Heart right ventricle (tissue), 16 donors: ENCODE data around the gene NAA50. TPM values are rescaled to one million over a fixed set of nuclear protein-coding genes. Genes with fewer than 3 reads are reported as not detected.
A peak's percentile ranks its signal among the peaks of the same experiment; 100 is the strongest.

Source experiments
- ATAC-seq, 8 donors: fragments of 200-7000 bp; cut with Tn5 transposase; one replicate each; pipeline ENCODE4 v1.9.1; 2020; ENCODE audit warnings: mild to moderate bottlenecking in 8 of 8, moderate library complexity in 8 of 8, moderate number of reproducible peaks in 1 of 8
- DNase-seq, 2 donors: peaks; one replicate each; pipeline ENCODE4 v3.0.0-alpha.2; 2020
- H3K27ac ChIP-seq, 10 donors: fragments of 200-600 bp; sonication (generic) in 2 of 10; one replicate each; pipeline versions ENCODE4 v1.5.0 to v1.8.0; 2020 to 2022; ENCODE audit warnings: mild to moderate bottlenecking in 3 of 10
- H3K27me3 ChIP-seq, 7 donors: fragments of 200-600 bp; one replicate each; pipeline ENCODE4 v1.8.0; 2021 to 2022; ENCODE audit warnings: mild to moderate bottlenecking in 2 of 7
- H3K36me3 ChIP-seq, 9 donors: fragments of 200-600 bp; sonication (generic) in 1 of 9; one replicate each; pipeline versions ENCODE4 v1.5.0 to v1.8.0; 2020 to 2022; ENCODE audit warnings: mild to moderate bottlenecking in 2 of 9
- H3K4me1 ChIP-seq, 9 donors: fragments of 200-600 bp; sonication (generic) in 1 of 9; one replicate each; pipeline versions ENCODE4 v1.5.0 to v1.8.0; 2020 to 2022; ENCODE audit warnings: mild to moderate bottlenecking in 4 of 9
- H3K4me3 ChIP-seq, 10 donors: fragments of 200-600 bp; sonication (generic) in 2 of 10; one replicate each; pipeline versions ENCODE4 v1.5.0 to v1.8.0; 2020 to 2022; ENCODE audit warnings: mild to moderate bottlenecking in 7 of 10, moderate library complexity in 2 of 10
- H3K9me3 ChIP-seq, 11 donors: fragments of 200-600 bp in 10 of 11; sonication (generic) in 2 of 11; one replicate each; pipeline versions ENCODE4 v1.5.0 to v1.8.0; 2013 to 2022; ENCODE audit warnings: mild to moderate bottlenecking in 2 of 11, control low read depth in 1 of 11, moderate library complexity in 1 of 11
- WGBS, 2 donors: extraction: QIAGEN DNeasy Blood & Tissue Kit; methylation state at CpG; one replicate each; pipeline ENCODE4 v1.1.7; 2013; ENCODE audit warnings: inconsistent platforms in 1 of 2; 5-methylcytosine and 5-hydroxymethylcytosine counted together
- intact Hi-C, 10 donors: fragments of 100-400 bp; cut with DNase I; formaldehyde crosslinking; loops; one replicate each; pipeline versions ENCODE4 v1.11.1 to v1.14.2; 2022
- polyA plus RNA-seq, 2 donors: library from polyadenylated mRNA; stranded (reverse); fragments of 200-250 nt; gene quantifications; one replicate each; pipeline ENCODE4 v1.2.3, GENCODE V29; 2013
- total RNA-seq, 10 donors: library from RNA; stranded (reverse); fragmentation: NEBNext Ultra II Directional in 3 of 10; extraction: Animal tissue kit (Norgen Biotek cat#: 25700) in 3 of 10; gene quantifications; one replicate each; pipeline versions ENCODE4 v1.2.1 to v1.2.4, GENCODE V29; 2021 to 2023
- TF ChIP-seq, protein P1 (sequence below), 9 donors: fragments of 200-600 bp; sonication (generic) in 2 of 9; IDR thresholded peaks; one replicate each; pipeline versions ENCODE4 v1.5.0 to v1.8.0; 2021 to 2022; ENCODE audit warnings: antibody characterized with exemption in 9 of 9, mild to moderate bottlenecking in 5 of 9, moderate library complexity in 1 of 9
- donor health status: Arrhythmogenic right ventricular cardiomyopathy.
- donor health status: ischemic (EF 13 %, LVEDD 7.1; RV severe dilation, severe dysfunction).
- donor health status: healthy with polysubstance abuse.
- donor health status: DM: no; HTN: yes; CAD: no.
- donor health status: DM: no; HTN: no; CAD: no.
- donor health status: ischemic (EF 25% LVEDD 6.9; RV normal size, moderate dysfunction).
- donor health status: ischemic (EF 25% LVEDD 5.7; RV mildly dilated, moderate dysfunction).
- donor health status: healthy.
- donor health status: DM: yes; HTN: yes; CAD: no.
- donor health status: Ischemic cardiomyopathy.
- donor health status: ischemic (EF 35%, LVEDD 5.7; RV mildly dilated, moderate dysfunction).
- donor health status: nonischemic (EF 11% LVEDD 7.7; RV severe dilation, severe dysfunction).
- donor health status: DM: yes; HTN: yes; CAD: no.
- donor health status: PGD.
- donor health status: ischemic (EF 29% LVEDD 5.4; RV normal size, mild dysfunction).
- donor health status: nonischemic (EF 23%, LVEDD 6.1; RV moderate dilation, normal function).

NAA50 gene
- total and polyA plus RNA-seq, 12 donors = 9.9 to 108 (median 73.1) TPM

DNA sequence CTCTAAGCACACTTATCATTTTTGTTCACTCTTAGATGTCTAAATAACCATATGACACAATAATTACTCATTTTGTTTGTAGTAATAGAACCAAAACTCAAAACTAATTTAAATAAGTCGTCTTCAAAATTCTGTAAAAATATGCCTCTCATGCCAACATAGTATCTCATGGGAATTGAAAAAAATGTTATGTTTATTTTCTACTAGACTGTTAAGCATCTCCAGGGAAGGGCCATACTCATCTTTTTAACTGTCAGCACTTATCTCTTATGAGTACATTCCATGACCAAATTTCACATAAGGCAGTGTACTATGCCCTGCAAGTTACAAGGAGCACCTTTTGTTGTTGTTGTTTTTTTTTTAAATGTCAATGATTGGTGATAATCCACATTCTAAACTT lies 31.3 kb downstream of the NAA50 start:
- 62 to 76% methylated on average over 1 of the region's 1 CpG for WGBS, 2 donors
- Histone ChIP-seq H3K36me3 (peaks cover 0 to 20% (median 0%) of the 10 kb centered on the region in 9 donors), H3K4me1 (peaks cover 0 to 8% (median 0%) of the 10 kb centered on the region in 9 donors), H3K9me3 (no peaks in the 10 kb centered on the region), H3K27me3 (peaks cover 0 to 8% (median 0%) of the 10 kb centered on the region in 7 donors), H3K4me3 (no peak overlapping the region), H3K27ac (no peak overlapping the region)
- intact Hi-C loops = no loop called here
- no peak for ATAC-seq
- no peak for DNase-seq
- TF ChIP-seq, protein P1, sequence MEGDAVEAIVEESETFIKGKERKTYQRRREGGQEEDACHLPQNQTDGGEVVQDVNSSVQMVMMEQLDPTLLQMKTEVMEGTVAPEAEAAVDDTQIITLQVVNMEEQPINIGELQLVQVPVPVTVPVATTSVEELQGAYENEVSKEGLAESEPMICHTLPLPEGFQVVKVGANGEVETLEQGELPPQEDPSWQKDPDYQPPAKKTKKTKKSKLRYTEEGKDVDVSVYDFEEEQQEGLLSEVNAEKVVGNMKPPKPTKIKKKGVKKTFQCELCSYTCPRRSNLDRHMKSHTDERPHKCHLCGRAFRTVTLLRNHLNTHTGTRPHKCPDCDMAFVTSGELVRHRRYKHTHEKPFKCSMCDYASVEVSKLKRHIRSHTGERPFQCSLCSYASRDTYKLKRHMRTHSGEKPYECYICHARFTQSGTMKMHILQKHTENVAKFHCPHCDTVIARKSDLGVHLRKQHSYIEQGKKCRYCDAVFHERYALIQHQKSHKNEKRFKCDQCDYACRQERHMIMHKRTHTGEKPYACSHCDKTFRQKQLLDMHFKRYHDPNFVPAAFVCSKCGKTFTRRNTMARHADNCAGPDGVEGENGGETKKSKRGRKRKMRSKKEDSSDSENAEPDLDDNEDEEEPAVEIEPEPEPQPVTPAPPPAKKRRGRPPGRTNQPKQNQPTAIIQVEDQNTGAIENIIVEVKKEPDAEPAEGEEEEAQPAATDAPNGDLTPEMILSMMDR (IDR thresholded peaks at IDR 0.05) = no peak

DNA sequence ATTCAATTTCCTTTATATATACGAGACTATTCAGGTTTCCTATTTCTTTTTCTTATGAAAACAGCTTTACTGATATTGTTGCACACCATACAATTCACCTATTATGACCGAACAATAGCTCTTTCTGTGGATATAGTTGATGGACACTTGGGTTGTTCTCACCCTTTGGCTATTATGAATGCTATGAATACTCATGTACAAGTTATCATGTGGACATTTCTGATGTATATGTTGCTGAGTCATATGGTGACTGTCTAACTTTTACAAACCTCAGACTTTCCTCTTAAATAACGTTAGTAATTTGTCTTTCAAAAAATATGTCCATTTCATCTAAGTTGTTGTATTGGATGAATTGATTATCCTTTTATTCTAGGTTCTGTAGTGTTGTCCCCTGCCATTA lies 33.9 kb downstream of the NAA50 start:
- intact Hi-C loops = no loop called here
- ATAC-seq = no peak
- TF ChIP-seq, protein P1 (IDR thresholded peaks at IDR 0.05) = no peak

DNA sequence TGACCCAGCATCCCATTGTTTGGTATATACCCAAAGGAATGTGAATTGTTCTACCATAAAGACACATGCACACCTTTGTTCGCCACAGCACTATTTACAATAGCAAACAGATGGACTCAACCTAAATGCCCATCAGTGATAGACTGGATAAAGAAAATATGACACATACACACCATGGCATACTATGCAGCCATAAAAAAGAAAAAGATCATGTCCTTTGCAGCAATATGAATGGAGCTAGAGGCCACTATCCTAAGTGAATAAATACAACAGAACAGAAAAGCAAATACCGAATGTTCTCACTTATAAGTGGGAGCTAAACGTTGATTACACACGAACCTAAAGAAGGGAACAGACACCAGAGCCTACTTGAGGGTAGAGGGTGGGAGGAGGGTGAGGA lies 38.2 kb downstream of the NAA50 start:
- DNase-seq (no peak), ATAC-seq (no peak)
- TF ChIP-seq, protein P1 (IDR thresholded peaks at IDR 0.05) = no peak
- 93 to 94% methylated on average over 4 of the region's 4 CpGs for WGBS, 2 donors
- no peaks in the 10 kb centered on the region for H3K36me3 ChIP-seq
- intact Hi-C loops = no loop called here
- H3K27me3 ChIP-seq = peaks cover 0 to 11% (median 5%) of the 10 kb centered on the region in 7 donors
- no peaks in the 10 kb centered on the region for H3K4me1 ChIP-seq
- H3K9me3 ChIP-seq = no peaks in the 10 kb centered on the region
- H3K27ac ChIP-seq = no peak overlapping the region
- H3K4me3 ChIP-seq = no peak overlapping the region

More for the DNA sequence above, 33.9 kb downstream of the NAA50 start:
- 50 to 51% methylated on average over 3 of the region's 3 CpGs for WGBS, 2 donors
- Histone ChIP-seq H3K36me3 (no peaks in the 10 kb centered on the region), H3K4me3 (no peak overlapping the region), H3K27me3 (peaks cover 0 to 8% (median 3%) of the 10 kb centered on the region in 7 donors), H3K4me1 (no peaks in the 10 kb centered on the region), H3K27ac (no peak overlapping the region), H3K9me3 (no peaks in the 10 kb centered on the region)
- DNase-seq = no peak

DNA sequence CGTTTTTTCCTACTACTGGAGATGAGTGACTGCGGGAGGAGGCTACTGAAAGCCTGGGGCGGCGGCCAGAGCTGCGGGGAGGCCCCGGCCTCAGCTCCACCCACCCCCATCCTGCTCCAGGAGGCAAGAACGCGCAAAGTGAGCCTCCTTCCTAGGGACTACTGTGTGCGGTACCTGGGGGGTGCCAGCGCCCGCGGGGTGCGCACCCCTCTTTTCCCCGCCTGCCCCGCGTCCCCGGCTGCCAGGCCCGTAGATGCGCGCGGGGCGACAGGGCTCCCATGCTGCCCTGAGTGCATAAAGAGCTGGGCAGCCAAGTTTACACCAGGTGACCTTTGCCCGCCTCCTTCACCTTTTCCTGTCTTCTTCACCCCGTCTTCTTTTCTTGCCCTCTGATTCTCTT lies 47.1 kb downstream of the NAA50 start:
- DNase-seq (peak; percentile 10 to 25), ATAC-seq (no peak)
- Histone ChIP-seq H3K4me1 (peaks cover 0 to 38% (median 33%) of the 10 kb centered on the region in 9 donors), H3K27me3 (no peaks in the 10 kb centered on the region), H3K36me3 (no peaks in the 10 kb centered on the region), H3K4me3 (peak overlapping the region in 9 of 10 donors; percentile 15 to 49 (median 40)), H3K27ac (peak overlapping the region in 4 of 10 donors; percentile 25 to 100 (median 100)), H3K9me3 (no peaks in the 10 kb centered on the region)
- intact Hi-C loops = loop anchor here in 3 of 10 donors (5.0 kb wide), 1 partner anchor 48 kb away; the partner anchor contains the start of genes ATP6V1A (in 3 of the 3) and NAA50 (in 3 of the 3)
- TF ChIP-seq, protein P1 (IDR thresholded peaks at IDR 0.05) = no peak
- 20 to 25% methylated on average over 24 of the region's 24 CpGs for WGBS, 2 donors
